Coronary artery (tissue), 2 donors: ENCODE measurements around the gene ZNF217.

Experiments
- DNase-seq: peaks from one replicate; pipeline ENCODE4 v3.0.0-alpha.2; 2017; ENCODE audit warnings: low spot score
- H3K27ac ChIP-seq, 2 donors: fragments of 200-600 bp; sonication (generic); one replicate each; pipeline ENCODE4 v1.5.1; 2016 to 2019
- H3K4me3 ChIP-seq: fragments of 200-600 bp; sonication (generic); 2 replicates; pipeline ENCODE4 v1.5.1; 2016; ENCODE audit warnings: mild to moderate bottlenecking, moderate library complexity
- TF ChIP-seq, protein P1 (sequence below): fragments of 200-600 bp; sonication (generic); IDR thresholded peaks from one replicate; pipeline ENCODE4 v1.5.1; 2019; ENCODE audit warnings: antibody characterized with exemption

Gene ZNF217

DNA sequence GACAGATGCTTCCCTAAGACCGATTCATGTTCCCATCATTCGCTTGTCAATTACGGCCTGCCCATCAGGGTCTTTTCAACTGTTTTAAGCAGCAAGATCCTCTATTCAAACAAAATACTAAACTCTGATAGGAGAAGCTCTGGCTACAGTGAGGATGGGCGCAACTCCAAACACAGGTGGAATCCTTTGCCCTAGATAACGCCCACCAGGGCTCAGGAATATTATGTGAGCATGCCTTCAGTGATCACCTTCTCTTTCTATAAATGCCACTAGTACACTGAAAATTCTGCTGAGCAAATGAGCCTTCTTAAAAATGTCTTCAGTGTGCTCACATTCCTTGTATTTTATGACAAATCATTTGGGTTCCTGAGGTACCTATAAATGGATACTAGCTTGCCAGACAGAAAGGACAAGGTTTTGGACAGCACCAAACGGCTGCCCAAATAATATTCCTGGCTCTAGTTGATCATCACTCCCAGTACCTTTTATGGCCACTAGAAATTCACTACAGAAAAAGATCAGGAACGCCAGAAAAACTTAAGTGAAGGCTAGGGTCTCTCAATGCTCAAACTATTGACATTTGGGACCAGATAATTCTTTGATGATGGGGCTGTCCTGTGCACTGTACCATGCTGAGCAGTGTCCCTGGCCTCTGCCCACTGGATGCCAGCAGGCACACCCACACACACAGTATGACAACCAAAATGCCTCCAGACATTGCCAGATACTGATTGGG is 13.1 kb downstream of the ZNF217 start:
- Histone ChIP-seq H3K4me3 (peak overlapping the region; percentile 52), H3K27ac (peak overlapping the region; percentile 36 to 80)
- TF ChIP-seq, protein P1, sequence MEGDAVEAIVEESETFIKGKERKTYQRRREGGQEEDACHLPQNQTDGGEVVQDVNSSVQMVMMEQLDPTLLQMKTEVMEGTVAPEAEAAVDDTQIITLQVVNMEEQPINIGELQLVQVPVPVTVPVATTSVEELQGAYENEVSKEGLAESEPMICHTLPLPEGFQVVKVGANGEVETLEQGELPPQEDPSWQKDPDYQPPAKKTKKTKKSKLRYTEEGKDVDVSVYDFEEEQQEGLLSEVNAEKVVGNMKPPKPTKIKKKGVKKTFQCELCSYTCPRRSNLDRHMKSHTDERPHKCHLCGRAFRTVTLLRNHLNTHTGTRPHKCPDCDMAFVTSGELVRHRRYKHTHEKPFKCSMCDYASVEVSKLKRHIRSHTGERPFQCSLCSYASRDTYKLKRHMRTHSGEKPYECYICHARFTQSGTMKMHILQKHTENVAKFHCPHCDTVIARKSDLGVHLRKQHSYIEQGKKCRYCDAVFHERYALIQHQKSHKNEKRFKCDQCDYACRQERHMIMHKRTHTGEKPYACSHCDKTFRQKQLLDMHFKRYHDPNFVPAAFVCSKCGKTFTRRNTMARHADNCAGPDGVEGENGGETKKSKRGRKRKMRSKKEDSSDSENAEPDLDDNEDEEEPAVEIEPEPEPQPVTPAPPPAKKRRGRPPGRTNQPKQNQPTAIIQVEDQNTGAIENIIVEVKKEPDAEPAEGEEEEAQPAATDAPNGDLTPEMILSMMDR, result peak; percentile 12
- no peak for DNase-seq

DNA sequence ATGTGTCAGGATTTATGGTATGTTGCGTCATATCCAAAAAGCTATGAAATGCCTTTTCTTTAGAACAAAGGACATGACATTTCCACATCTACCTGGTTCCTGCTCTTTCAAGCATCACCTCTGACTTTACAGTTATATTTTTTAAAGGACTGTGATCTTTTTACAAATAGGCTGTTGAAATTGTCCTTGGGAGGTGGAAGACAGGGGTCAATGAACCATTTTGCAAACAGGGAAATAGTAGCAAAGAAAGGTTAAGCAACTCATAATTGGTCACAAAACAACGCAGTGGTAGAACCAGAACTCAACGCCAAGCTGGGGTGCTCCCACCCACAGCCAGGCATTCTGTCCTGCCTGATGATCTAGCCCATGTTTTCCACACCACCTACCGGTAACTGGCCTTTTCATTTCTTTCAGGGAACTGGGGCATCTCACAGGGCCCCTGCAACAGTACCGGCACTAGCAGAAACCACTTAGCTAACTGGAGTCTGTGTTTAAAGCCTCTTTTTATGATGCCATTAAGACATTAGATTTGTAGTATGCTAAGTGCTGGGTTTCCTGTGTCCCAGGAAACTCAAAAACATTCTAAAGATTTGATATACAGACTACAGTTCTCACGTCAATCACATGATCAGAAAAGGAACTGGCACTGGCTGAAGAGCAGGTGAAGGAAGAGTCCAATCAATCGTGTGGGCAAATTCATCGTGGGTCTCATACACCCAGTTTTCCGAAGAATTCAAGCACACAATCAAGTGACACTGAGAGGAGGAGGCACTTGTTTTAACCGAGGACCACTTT is 13.9 kb downstream of the ZNF217 start:
- no peak for DNase-seq
- Histone ChIP-seq H3K4me3 (peak overlapping the region; percentile 52), H3K27ac (peak overlapping the region; percentile 36 to 80)
- TF ChIP-seq, protein P1, result no peak

- H3K27ac ChIP-seq, result peak overlapping the region; percentile 7 to 80
- peak overlapping the region; percentile 45 for H3K4me3 ChIP-seq
- TF ChIP-seq, protein P1, result no peak
- no peak for DNase-seq
Observed at GRCh38 chr20:53579266-53579580, 14.4 kb downstream of the ZNF217 start.

DNA sequence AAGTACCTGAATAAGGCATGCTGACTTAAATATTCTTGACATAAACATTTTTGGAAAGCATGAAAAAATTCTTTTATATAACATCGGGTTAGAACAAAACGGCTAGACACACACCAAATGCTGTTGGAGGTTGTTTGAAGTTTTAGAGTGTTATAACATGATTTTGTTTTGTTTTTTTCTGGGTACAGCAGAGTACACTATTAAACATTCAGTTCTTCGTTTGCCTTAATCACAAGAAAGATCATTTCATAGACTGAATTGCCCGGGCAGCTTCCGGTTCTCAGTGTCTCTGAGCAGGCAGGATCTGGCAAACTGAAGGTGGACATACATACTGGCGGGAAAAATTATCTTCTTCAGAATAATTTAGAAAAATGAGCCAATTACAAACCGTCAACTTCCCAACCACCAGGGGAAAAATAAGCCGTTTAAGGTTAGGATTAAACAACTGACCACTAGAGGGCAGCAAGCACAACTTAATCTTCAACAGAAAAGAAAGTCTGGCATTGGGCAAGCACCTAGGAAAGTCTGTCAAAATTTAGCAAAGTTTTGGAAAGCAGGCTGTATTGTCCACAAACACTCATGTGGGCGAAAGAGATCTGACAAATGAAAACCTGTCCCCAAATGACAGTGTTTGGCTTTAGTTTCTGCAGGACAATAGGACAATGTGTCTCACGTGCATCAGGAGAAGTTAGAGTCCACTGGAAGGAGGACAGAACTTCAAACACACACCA is 15.0 kb downstream of the ZNF217 start:
- H3K4me3 ChIP-seq, result peak overlapping the region; percentile 45
- DNase-seq, result no peak
- TF ChIP-seq, protein P1, result peak; percentile 67
- peak overlapping the region; percentile 7 to 80 for H3K27ac ChIP-seq

GRCh38 chr20:53576586-53577318 is 16.9 kb downstream of the ZNF217 start:
- TF ChIP-seq, protein P1, result no peak
- DNase-seq, result no peak

GRCh38 chr20:53576195-53576580 is 17.5 kb downstream of the ZNF217 start:
- TF ChIP-seq, protein P1, result no peak
- no peak overlapping the region for H3K4me3 ChIP-seq
- no peak overlapping the region for H3K27ac ChIP-seq
- DNase-seq, result no peak

More at GRCh38 chr20:53576586-53577318, 16.9 kb downstream of the ZNF217 start:
- H3K27ac ChIP-seq, result no peak overlapping the region
- no peak overlapping the region for H3K4me3 ChIP-seq
